PFSK-1 (cell line): ENCODE results near the gene PPP1R3D.

Experiments used
- FOXP2 ChIP-seq: optimal IDR thresholded peaks from 2 replicates; pipeline ENCODE3; 2011; ENCODE audit warnings: borderline replicate concordance, control low read depth, inconsistent platforms; ENCODE audit not compliant: insufficient read depth; ENCODE audit errors: extremely low read length, extremely low read depth
- POLR2AphosphoS5 ChIP-seq: IDR thresholded peaks from 2 replicates; pipeline ENCODE4 v1.6.1; 2012; ENCODE audit warnings: low read depth, mild to moderate bottlenecking, control low read depth, low read length, moderate library complexity
- REST ChIP-seq, 2 experiments: IDR thresholded peaks; 2 replicates each; pipeline versions ENCODE4 v1.6.1 to v1.8.0; 2011 to 2012; ENCODE audit warnings: low read depth in 2 of 2, low read length in 2 of 2, control low read depth in 1 of 2, inconsistent platforms in 1 of 2, mild to moderate bottlenecking in 1 of 2, moderate library complexity in 1 of 2; ENCODE audit not compliant: insufficient read depth in 1 of 2
- SIN3A ChIP-seq: IDR thresholded peaks from 2 replicates; pipeline ENCODE4 v1.6.1; 2012; ENCODE audit warnings: mild to moderate bottlenecking, low read length, moderate library complexity, borderline replicate concordance; ENCODE audit not compliant: insufficient read depth
- TAF1 ChIP-seq: IDR thresholded peaks from 2 replicates; pipeline ENCODE4 v1.6.1; 2012; ENCODE audit warnings: low read length, control low read depth, borderline replicate concordance; ENCODE audit not compliant: insufficient read depth

PPP1R3D gene

GRCh38 chr20:59939052-59939878, 840 bp downstream of the PPP1R3D start:
- TF ChIP-seq TAF1 (no peak), POLR2AphosphoS5 (no peak), REST (IDR thresholded peaks at IDR 0.05; ENCODE audit: insufficient read depth in 1 of 2, low read depth in 2 of 2, low read length in 2 of 2) (no peak), FOXP2 (no peak), SIN3A (no peak)

GRCh38 chr20:59938696-59939051, 1.4 kb downstream of the PPP1R3D start:
- TF ChIP-seq REST (IDR thresholded peaks at IDR 0.05; ENCODE audit: insufficient read depth in 1 of 2, low read depth in 2 of 2, low read length in 2 of 2), result no peak
- no peak for TF ChIP-seq POLR2AphosphoS5
- no peak for TF ChIP-seq TAF1

- TF ChIP-seq FOXP2 (no peak), TAF1 (no peak), REST (IDR thresholded peaks at IDR 0.05; ENCODE audit: insufficient read depth in 1 of 2, low read depth in 2 of 2, low read length in 2 of 2) (no peak)
These were observed 1.9 kb downstream of the PPP1R3D start for GRCh38 chr20:59938221-59938620.

- TF ChIP-seq FOXP2, result no peak
- TF ChIP-seq REST (IDR thresholded peaks at IDR 0.05; ENCODE audit: insufficient read depth in 1 of 2, low read depth in 2 of 2, low read length in 2 of 2), result no peak
- no peak for TF ChIP-seq POLR2AphosphoS5
- TF ChIP-seq SIN3A, result no peak
These were observed 3.0 kb downstream of the PPP1R3D start for GRCh38 chr20:59937150-59937549.

GRCh38 chr20:59936409-59936808, 3.7 kb downstream of the PPP1R3D start:
- TF ChIP-seq POLR2AphosphoS5, result no peak
- TF ChIP-seq SIN3A, result no peak
- TF ChIP-seq REST (IDR thresholded peaks at IDR 0.05; ENCODE audit: insufficient read depth in 1 of 2, low read depth in 2 of 2, low read length in 2 of 2), result no peak
- TF ChIP-seq TAF1, result no peak
- no peak for TF ChIP-seq FOXP2
